DMS79 treated with DMSO at 0.1 percent for 48 hours (cell line): ENCODE measurements around the gene PRSS1.
"Not testable (repeated sequence)": the region's sequence is repeated elsewhere in the genome, so short reads cannot be mapped to it uniquely, and the experiment has no call there.

Source experiments
- DNase-seq: peaks from one replicate; lab custom pipeline; 2025; lab: John Stamatoyannopoulos, UW

PRSS1 gene

GRCh38 chr7:142749218-142749993, at the start of gene PRSS1:
TSS of gene PRSS1 (plus strand) at chr7:142749472. CDS start at chr7:142749485, 13 bp downstream.
- peak; percentile 97 for DNase-seq

DNA sequence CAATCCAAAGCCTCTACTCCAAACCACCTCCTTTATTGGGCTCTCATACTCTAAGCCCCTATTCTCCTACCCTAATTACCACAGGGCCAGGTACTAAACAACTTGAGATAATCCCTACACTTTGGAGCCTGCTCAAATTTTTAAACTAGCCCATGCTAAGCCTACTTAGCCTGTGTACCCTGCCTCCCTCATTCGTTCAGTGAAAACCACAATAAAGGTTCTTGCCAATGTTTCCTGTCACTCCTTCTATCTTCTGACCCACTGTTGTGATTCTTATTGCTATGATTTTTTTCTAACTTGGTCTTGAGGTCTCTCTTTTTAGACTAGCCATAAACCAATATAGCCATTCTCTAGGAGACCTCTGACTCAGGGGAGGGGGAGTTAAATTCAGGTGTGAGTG, 48.3 kb upstream of the PRSS1 start:
- DNase-seq = not testable (repeated sequence)

DNA sequence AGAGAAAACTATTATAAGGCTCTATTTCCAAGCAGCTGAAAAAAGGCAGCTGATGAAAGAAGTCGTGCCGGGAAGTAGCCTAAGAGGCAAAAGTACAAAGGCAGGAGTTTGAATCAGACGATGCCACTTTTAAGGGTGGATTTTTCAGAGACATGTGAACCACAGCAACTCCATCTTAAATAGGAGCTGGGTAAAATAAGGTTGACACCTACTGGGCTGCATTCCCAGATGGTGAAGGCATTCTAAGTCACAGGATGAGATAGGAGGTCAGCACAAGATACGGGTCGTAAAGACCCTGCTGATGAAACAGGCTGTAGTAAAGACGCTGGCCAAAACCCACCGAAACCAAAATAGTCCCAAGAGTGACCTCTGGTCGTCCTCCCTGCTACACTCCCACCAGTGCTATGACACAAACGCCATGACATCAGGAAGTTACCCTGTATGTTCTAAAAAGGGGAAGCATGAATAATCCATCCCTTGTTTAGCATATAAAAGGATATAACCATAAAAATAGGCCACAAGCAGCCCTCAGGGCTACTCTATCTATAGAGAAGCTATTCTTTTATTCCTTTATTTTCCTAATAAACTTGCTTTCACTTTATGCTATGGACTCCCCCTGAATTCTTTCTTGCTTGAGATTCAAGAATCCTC, 45.5 kb upstream of the PRSS1 start:
- DNase-seq = no peak

GRCh38 chr7:142708726-142709125, 40.5 kb upstream of the PRSS1 start:
- DNase-seq = not testable (repeated sequence)

DNA sequence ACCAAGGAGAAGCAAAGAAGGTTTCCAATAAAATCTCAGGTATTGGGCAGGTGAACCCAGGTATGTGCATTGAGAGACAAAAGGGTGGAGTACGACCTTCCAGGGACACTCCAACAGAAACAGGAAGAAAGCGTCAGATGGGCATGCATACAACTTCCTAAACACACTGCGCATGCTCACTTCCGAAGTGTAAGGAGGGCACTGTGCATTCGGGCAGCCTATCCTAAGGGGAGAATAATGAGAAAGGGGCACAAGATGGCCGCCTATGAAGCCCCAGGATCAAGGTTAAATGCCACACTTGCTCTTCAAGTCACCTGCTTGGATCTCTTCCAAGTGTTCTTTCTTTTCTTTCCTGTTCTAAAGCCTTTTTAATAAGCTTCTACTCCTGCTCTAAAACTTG, 39.4 kb upstream of the PRSS1 start:
- DNase-seq = no peak

DNA sequence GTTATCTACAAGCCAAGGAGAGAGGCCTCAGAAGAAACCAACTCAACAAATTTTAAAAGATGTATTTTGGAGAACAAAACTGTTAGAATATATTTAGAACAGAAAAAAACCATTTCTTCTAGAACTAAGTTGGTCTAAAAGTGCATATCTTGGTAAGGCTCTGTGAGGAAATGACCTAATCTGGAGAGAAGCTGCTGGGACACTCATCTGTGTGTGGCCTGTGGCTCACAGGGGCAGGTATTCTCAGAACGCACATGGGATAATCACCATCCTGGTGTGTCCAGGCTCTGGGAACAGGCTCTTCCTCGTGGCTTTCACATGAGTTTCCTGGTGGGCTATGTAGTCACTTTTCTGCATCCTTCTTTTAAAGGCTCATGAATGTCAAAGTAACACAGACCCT, 38.1 kb upstream of the PRSS1 start:
- no peak for DNase-seq

DNA sequence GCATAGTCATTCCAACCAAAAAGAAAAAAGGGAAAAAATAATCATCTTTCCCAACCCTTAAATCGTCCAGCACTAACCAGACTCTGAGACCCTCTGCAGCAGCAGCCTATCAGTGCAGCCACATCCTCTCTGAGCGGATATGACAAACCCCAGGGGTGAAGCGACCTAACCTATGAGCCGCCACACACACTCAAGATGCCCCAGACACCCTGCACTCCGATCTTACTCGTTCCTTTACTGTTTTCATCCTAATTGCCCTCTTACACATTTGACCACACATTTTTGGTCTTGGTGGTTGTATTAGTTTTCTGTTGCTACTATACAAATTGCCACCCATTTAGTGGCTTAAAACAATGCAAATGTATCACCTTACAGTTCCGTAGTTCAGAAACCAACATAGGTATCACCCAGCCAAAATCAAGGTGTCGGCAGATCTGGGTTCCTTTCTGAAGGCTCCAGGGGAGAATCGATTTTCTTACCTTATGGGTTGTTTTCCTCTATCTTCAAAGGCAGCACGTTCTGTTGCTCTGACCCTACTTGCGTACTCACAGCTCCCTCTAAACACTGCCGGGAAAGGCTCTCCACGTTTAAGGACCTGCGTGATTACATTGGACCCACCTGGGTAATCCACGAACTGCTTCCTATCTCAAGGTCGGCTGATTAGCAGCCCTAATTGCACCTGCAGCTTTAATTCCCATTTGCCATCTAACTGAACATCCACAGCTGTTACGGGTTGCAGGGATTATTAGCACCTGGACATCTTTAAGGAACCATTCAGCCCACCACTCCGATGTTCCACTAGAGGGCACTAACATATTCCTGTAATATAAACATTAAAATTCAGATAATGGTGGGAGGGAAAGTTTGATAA, 37.3 kb upstream of the PRSS1 start:
- DNase-seq = peak; percentile 55

DNA sequence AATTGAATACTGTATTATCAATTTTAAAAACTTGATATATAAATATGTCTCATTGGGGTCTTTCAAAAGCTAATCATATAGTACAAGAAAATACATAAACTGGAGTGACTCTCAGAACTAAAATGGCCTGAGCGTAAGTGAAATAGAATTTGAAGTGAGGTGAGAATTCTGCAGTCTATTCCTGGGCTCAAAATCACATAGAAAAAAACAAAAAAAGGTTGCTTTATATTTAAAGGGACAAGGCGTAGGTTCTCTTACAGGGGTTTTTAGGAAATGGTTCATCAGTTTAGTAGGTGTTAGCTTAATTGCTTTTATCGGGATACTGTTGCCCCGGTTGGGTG, 36.7 kb upstream of the PRSS1 start:
- no peak for DNase-seq

DNA sequence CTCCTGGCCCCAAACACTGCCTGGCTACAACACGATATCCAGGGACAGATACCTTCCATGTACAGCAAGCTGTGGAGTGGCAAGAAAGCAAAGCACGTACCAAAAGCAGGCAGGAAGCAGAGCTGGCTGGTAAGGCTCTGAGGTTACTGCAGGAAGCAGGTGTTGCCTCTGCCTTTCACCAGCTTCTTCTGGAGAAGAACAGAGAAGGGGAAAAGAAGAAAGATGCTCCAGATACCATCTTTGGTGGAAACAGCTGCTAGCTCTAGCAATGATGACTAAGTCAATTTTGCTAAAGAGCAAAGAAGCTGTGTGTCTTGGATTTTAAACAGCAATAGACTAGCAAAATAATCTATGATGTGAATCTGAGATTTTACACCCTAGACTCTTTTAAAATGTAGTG, 34.9 kb upstream of the PRSS1 start:
- DNase-seq = no peak

DNA sequence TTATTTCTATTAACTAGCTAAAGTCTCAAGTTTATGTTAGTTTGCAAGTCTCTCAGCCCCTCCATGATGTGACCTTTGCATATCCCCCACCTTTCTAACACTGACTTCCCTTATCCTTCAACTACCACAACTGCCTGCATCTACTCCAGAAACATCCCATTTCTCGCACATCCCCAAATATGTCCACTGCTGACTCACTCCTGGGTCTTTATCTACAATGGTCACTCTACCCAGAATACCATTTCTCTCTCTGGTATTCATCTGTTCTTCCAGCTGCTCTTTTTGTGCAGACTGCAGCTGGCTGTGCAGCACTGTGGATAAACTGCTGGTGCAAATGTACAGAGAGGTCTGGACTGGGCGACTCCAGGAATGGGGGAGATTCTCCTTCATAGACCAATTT, 32.7 kb upstream of the PRSS1 start:
- no peak for DNase-seq

GRCh38 chr7:142717453-142717852, 31.8 kb upstream of the PRSS1 start:
- DNase-seq = no peak

DNA sequence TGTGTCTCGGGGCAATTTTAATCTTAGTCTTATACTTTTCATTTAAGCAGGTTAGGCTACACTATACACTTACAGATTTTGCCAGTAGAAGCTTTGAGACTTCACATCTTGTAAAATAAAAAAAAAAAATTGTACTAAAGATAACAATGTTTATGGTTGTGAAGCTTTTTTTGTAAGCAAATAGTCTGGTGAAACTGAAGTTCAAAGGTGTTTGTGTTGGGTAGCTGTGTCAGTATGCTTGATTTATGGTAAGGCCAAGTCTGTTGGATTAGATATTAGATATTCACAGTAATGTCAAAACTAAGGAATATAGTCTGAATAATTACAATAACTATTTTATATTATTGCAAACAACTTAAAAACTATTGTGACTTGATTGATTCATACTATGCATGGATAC, 31.0 kb upstream of the PRSS1 start:
- no peak for DNase-seq

- DNase-seq = no peak
Observed at GRCh38 chr7:142720172-142720773, 29.0 kb upstream of the PRSS1 start.

DNA sequence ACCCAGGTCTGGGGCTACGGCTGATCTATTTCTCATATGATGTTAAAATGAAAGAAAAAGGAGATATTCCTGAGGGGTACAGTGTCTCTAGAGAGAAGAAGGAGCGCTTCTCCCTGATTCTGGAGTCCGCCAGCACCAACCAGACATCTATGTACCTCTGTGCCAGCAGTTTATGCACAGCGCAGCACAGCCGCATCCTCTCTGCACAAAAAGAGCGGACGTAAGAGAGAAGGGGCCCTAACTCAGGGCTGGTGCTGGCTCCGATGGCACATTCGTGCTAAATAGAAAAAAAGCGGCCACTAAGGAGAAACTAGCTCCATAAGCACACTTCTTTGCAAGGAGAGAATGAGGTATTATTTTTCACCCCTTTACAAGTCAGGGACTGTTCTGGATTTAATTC, 28.3 kb upstream of the PRSS1 start:
- no peak for DNase-seq

DNA sequence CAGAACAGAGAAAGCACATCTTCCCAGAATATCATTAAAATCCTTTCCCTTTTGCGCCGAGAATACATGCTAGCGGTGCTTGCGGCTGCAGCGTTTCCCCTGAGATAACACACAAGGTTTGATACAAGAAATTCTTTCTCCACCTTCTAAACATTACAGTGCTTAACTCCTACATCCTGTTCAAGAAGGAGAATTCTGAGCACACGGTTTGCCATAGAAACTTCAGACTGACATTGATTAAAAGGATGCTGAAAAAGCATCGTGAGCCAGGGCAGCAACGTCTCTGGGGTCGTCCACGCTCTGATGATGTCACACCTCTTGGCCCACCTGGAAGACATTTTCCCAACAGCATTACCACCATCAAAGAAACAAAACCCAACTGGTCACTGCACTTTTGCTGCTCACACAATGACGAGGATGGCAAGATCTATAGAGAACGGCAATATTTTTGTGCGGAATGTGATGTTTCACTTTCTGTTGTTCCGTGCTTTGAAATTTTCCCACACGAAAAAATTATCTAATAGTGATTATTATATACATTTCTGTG, 27.0 kb upstream of the PRSS1 start:
- no peak for DNase-seq

GRCh38 chr7:142733271-142733670, 16.0 kb upstream of the PRSS1 start:
- DNase-seq = no peak

GRCh38 chr7:142739923-142740492, 9.3 kb upstream of the PRSS1 start:
- no peak for DNase-seq

GRCh38 chr7:142740786-142741185, 8.5 kb upstream of the PRSS1 start:
- no peak for DNase-seq

- not testable (repeated sequence) for DNase-seq
Observed at GRCh38 chr7:142741932-142742331, 7.3 kb upstream of the PRSS1 start.

GRCh38 chr7:142745091-142745635, 4.1 kb upstream of the PRSS1 start:
- DNase-seq = no peak

DNA sequence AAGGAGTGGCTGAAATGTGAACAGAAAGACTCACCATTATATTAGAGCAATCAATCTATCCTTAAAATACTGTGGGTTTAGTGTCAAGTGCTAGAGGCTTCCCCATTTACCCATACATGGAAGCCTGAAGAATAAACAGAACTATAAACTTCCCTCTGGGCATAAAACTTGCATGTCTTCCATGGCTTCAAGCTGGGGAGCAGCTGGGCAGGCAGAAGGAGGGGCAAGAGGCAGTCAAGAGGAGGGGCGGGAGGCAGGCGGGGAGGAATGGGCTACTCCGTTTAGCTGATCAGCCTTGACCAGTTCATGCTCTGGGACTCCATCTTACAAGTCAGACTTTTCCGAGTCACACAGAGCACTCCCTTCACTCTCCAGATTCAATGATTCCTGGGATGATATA, 3.5 kb upstream of the PRSS1 start:
- DNase-seq = no peak

DNA sequence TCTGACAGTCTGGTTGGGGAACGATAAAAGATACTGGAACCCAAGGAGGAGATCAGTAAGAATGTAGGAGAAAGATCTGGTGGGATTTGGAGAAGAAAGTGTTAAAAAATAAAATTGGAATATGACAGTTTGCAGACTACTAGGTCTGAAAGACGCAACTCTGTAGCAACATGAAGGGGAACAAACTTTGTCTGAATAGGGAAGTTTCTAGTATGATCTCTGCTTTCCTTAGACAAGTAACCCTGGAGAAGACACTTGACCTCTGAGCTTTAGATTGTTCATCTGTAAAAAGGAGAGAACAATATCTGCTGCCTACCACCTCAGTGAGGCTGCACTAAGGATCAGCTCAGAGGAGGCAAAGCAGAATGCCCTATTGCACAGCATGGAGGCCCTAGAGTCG, 3.0 kb upstream of the PRSS1 start:
- no peak for DNase-seq
